Measurements from ENCODE around the gene PDCD1.
A peak's percentile ranks its signal among the peaks of the same experiment; 100 is the strongest.

The PDCD1 gene

GRCh38 chr2:241895712-241896641, 37.3 kb upstream of the PDCD1 start:
- peak in 10 of 58 donors; percentile 15 to 89 (median 36) for DNase-seq

GRCh38 chr2:241895427-241895711, 36.7 kb upstream of the PDCD1 start:
- no peak for DNase-seq

GRCh38 chr2:241894681-241895426, 36.2 kb upstream of the PDCD1 start:
- DNase-seq, result no peak

- DNase-seq, result no peak
Measured at GRCh38 chr2:241894056-241894641, 35.5 kb upstream of the PDCD1 start.

GRCh38 chr2:241893265-241893664, 34.6 kb upstream of the PDCD1 start:
- no peak for DNase-seq

- no peak for DNase-seq
Measured at GRCh38 chr2:241892299-241893137, 33.8 kb upstream of the PDCD1 start.

- DNase-seq, result no peak
Measured at GRCh38 chr2:241891988-241892298, 33.2 kb upstream of the PDCD1 start.

GRCh38 chr2:241891315-241891987, 32.8 kb upstream of the PDCD1 start:
- no peak for DNase-seq

GRCh38 chr2:241890524-241891235, 32.0 kb upstream of the PDCD1 start:
- no peak for DNase-seq

- no peak for DNase-seq
Measured at GRCh38 chr2:241888641-241889040, 29.9 kb upstream of the PDCD1 start.

- DNase-seq, result peak in 1 of 58 donors; percentile 20
Measured at GRCh38 chr2:241887806-241888522, 29.3 kb upstream of the PDCD1 start.

- no peak for DNase-seq
Measured at GRCh38 chr2:241886840-241887447, 28.2 kb upstream of the PDCD1 start.

- DNase-seq, result no peak
Measured at GRCh38 chr2:241885946-241886643, 27.4 kb upstream of the PDCD1 start.

GRCh38 chr2:241885291-241885945, 26.7 kb upstream of the PDCD1 start:
- no peak for DNase-seq

- DNase-seq, result no peak
Measured at GRCh38 chr2:241884951-241885290, 26.2 kb upstream of the PDCD1 start.

GRCh38 chr2:241882091-241882625, 23.5 kb upstream of the PDCD1 start:
- peak in 4 of 58 donors; percentile 35 to 62 (median 39) for DNase-seq

- no peak for DNase-seq
Measured at GRCh38 chr2:241880311-241881073, 21.8 kb upstream of the PDCD1 start.
